PC-3 (cell line): ENCODE results near the gene PPFIBP1. TPM values are rescaled to one million over a fixed set of nuclear protein-coding genes. Genes with fewer than 3 reads are reported as not detected.
"Not testable (repeated sequence)": the region's sequence is repeated elsewhere in the genome, so short reads cannot be mapped to it uniquely, and the experiment has no call there.

Source experiments
- ATAC-seq: fragments of 200-7000 bp; cut with Tn5 transposase; 2 replicates; pipeline ENCODE4 v1.9.1; 2020; ENCODE audit warnings: mild to moderate bottlenecking, moderate library complexity
- BruUV-seq: library from RNA; stranded (reverse); fragments of 400-500 nt; replicated peaks from 2 replicates; lab custom pipeline; 2021; lab: Mats Ljungman, UMichigan
- CTCF ChIA-PET: fragments of 300-600 bp; sonication (Branson Sonifier 250); formaldehyde crosslinking; loops from one replicate; lab custom pipeline; 2022; ENCODE audit warnings: antibody characterized with exemption; lab: Charles Lee
- POLR2A ChIA-PET: fragments of 300-600 bp; sonication (Branson Sonifier 250); formaldehyde crosslinking; loops from one replicate; lab custom pipeline; 2022; ENCODE audit warnings: antibody characterized with exemption; ENCODE audit not compliant: unreplicated experiment; lab: Charles Lee
- DNase-seq: peaks from one replicate; pipeline ENCODE4 v3.0.0-alpha.2; 2015
- H2AFZ ChIP-seq: fragments of 300-600 bp; sonication (generic); 2 replicates; pipeline ENCODE4 v1.6.0; 2016; ENCODE audit warnings: antibody characterized with exemption, low read length
- H3F3A ChIP-seq: fragments of 300-600 bp; sonication (generic); one replicate; pipeline ENCODE4 v1.6.0; 2017; ENCODE audit warnings: antibody characterized with exemption, low read length, control low read depth, mild to moderate bottlenecking; ENCODE audit not compliant: unreplicated experiment
- H3K27ac ChIP-seq: fragments of 300-600 bp; sonication (generic); 2 replicates; pipeline ENCODE4 v1.5.1; 2016; ENCODE audit warnings: mild to moderate bottlenecking, low read length
- H3K27me3 ChIP-seq: fragments of 300-600 bp; sonication (generic); 2 replicates; pipeline ENCODE4 v1.6.1; 2016; ENCODE audit warnings: low read length, mixed read lengths
- H3K36me3 ChIP-seq: fragments of 300-600 bp; sonication (generic); 2 replicates; pipeline ENCODE4 v1.6.1; 2016; ENCODE audit warnings: low read depth, mixed run types, low read length, mixed read lengths
- H3K4me1 ChIP-seq: fragments of 300-600 bp; sonication (generic); 2 replicates; pipeline ENCODE4 v1.5.1; 2016; ENCODE audit warnings: low read length; ENCODE audit not compliant: insufficient read depth
- H3K4me2 ChIP-seq: fragments of 300-600 bp; sonication (generic); 2 replicates; pipeline ENCODE4 v1.6.0; 2016; ENCODE audit warnings: low read length
- H3K4me3 ChIP-seq: fragments of 300-600 bp; sonication (generic); 2 replicates; pipeline ENCODE4 v1.5.1; 2016; ENCODE audit warnings: mild to moderate bottlenecking, low read length, mixed read lengths
- H3K79me2 ChIP-seq: fragments of 300-600 bp; sonication (generic); 2 replicates; pipeline ENCODE4 v1.6.1; 2017; ENCODE audit warnings: low read length, mixed read lengths
- H3K9ac ChIP-seq: fragments of 300-600 bp; sonication (generic); 2 replicates; pipeline ENCODE4 v1.6.0; 2016; ENCODE audit warnings: mild to moderate bottlenecking, low read length
- H3K9me2 ChIP-seq: fragments of 300-600 bp; sonication (generic); replicated peaks from 2 replicates; pipeline ENCODE4 v1.6.1; 2016; ENCODE audit warnings: mixed run types, low read length, mixed read lengths
- H3K9me3 ChIP-seq: fragments of 300-600 bp; sonication (generic); 2 replicates; pipeline ENCODE4 v1.6.1; 2016; ENCODE audit warnings: low read length, mixed read lengths
- H4K20me1 ChIP-seq: fragments of 300-600 bp; sonication (generic); 2 replicates; pipeline ENCODE4 v1.6.1; 2016; ENCODE audit warnings: low read length, mixed read lengths
- CTCF ChIP-seq: fragments of 300-600 bp; sonication (generic); conservative IDR thresholded peaks from 2 replicates; pipeline ENCODE4 v1.5.1; 2017; ENCODE audit warnings: antibody characterized with exemption, low read depth, mild to moderate bottlenecking, low read length
- EZH2 ChIP-seq: fragments of 300-600 bp; sonication (generic); IDR thresholded peaks from one replicate; pipeline ENCODE4 v1.6.1; 2017; ENCODE audit warnings: antibody characterized with exemption, mild to moderate bottlenecking, low read length; ENCODE audit not compliant: unreplicated experiment
- EZH2phosphoT487 ChIP-seq: fragments of 300-600 bp; sonication (generic); IDR thresholded peaks from 2 replicates; pipeline ENCODE4 v1.6.1; 2018; ENCODE audit warnings: mild to moderate bottlenecking, antibody characterized with exemption, low read length, borderline replicate concordance
- intact Hi-C: fragments of 100-400 bp; cut with micrococcal nuclease; formaldehyde crosslinking; loops from 2 replicates; pipeline ENCODE4 v1.9.0; 2023
- total RNA-seq: library from RNA; depleted of rRNA; stranded (reverse); fragments of >200 nt; gene quantifications from 2 replicates; pipeline ENCODE4 v1.2.3, GENCODE V29; 2014

Gene PPFIBP1
- total RNA-seq, 1 experiment from 2014 or later, result 56.9 TPM

GRCh38 chr12:27595231-27595642, 71.2 kb downstream of the PPFIBP1 start:
- intact Hi-C loops, result no loop called here
- TF ChIP-seq EZH2phosphoT487 (no peak), EZH2 (no peak), CTCF (no peak)
- no peak overlapping the region for H3K27ac ChIP-seq
- 0 out of 2 replicates have a peak, but pooled peaks cover 6% of the 10 kb centered on the region for H3K36me3 ChIP-seq
- ChIA-PET POLR2A (no interaction called here), CTCF (no interaction called here)
- BruUV-seq, result no TSS peak
- no peak overlapping the region for H3K4me2 ChIP-seq
- H3K9ac ChIP-seq, result no peak overlapping the region
- no peaks in the 10 kb centered on the region for H3K9me3 ChIP-seq
- peaks cover 17% of the 10 kb centered on the region for H3K79me2 ChIP-seq
- H3K27me3 ChIP-seq, result no peaks in the 10 kb centered on the region
- H4K20me1 ChIP-seq, result no peaks in the 10 kb centered on the region
- H2AFZ ChIP-seq, result no peak overlapping the region
- no peak overlapping the region for H3K4me3 ChIP-seq
- H3F3A ChIP-seq, result no peaks in the 10 kb centered on the region
- DNase-seq (peak; percentile 30), ATAC-seq (no peak)
- H3K4me1 ChIP-seq, result peaks cover 20% of the 10 kb centered on the region
- H3K9me2 ChIP-seq, result no peaks in the 10 kb centered on the region

- H3K4me2 ChIP-seq, H3K36me3 ChIP-seq, H3K79me2 ChIP-seq, intact Hi-C loops, H3K27ac ChIP-seq, H3K9me2 ChIP-seq, H3K9me3 ChIP-seq, H4K20me1 ChIP-seq, H3K4me3 ChIP-seq, CTCF ChIA-PET, H3K27me3 ChIP-seq, POLR2A ChIA-PET, BruUV-seq, DNase-seq, H3K9ac ChIP-seq, H3F3A ChIP-seq, ATAC-seq, H3K4me1 ChIP-seq, H2AFZ ChIP-seq: not testable (repeated sequence)
Measured at GRCh38 chr12:27598866-27599265, 74.9 kb downstream of the PPFIBP1 start.

GRCh38 chr12:27601056-27601828, 77.2 kb downstream of the PPFIBP1 start:
- H3K9me3 ChIP-seq, BruUV-seq, POLR2A ChIA-PET, DNase-seq, H3K79me2 ChIP-seq, ATAC-seq, H3K9me2 ChIP-seq, H3K27me3 ChIP-seq, CTCF ChIA-PET, H4K20me1 ChIP-seq, H3K27ac ChIP-seq, H3K9ac ChIP-seq, H3K4me3 ChIP-seq, H2AFZ ChIP-seq, intact Hi-C loops, H3F3A ChIP-seq, H3K4me1 ChIP-seq, H3K4me2 ChIP-seq: not testable (repeated sequence)
- H3K36me3 ChIP-seq, result 0 out of 2 replicates have a peak, but pooled peaks cover 11% of the 10 kb centered on the region
